ENCODE measurements around the gene ARHGAP30.

ARHGAP30 gene

GRCh38 chr1:160999376-160999775, 70.3 kb downstream of the ARHGAP30 start:
- Histone ChIP-seq H3K9ac (ENCODE audit: low read length) (no peak overlapping the region), H3K36me3 (ENCODE audit: control insufficient read depth, insufficient read depth, low read length, severe bottlenecking) (peaks cover 12% of the 10 kb centered on the region), H3K4me1 (ENCODE audit: control insufficient read depth, insufficient read depth, low read length) (peaks cover 9% of the 10 kb centered on the region), H3K27me3 (replicated peaks; ENCODE audit: control insufficient read depth, insufficient read depth, low read length) (no peaks in the 10 kb centered on the region), H3K4me3 (ENCODE audit: low read length) (no peak overlapping the region), H3K9me3 (ENCODE audit: control insufficient read depth, low read length) (no peaks in the 10 kb centered on the region)
- DNase-seq (ENCODE audit: low read depth), result no peak

- no peaks in the 10 kb centered on the region for H3K9me3 ChIP-seq (ENCODE audit: control insufficient read depth, low read length)
- no peaks in the 10 kb centered on the region for H3K27me3 ChIP-seq (replicated peaks; ENCODE audit: control insufficient read depth, insufficient read depth, low read length)
- peaks cover 12% of the 10 kb centered on the region for H3K36me3 ChIP-seq (ENCODE audit: control insufficient read depth, insufficient read depth, low read length, severe bottlenecking)
- H3K9ac ChIP-seq (ENCODE audit: low read length), result peak overlapping the region; percentile 1
- DNase-seq (ENCODE audit: low read depth), result peak; percentile 82
- no peak overlapping the region for H3K4me3 ChIP-seq (ENCODE audit: low read length)
- H3K4me1 ChIP-seq (ENCODE audit: control insufficient read depth, insufficient read depth, low read length), result peaks cover 14% of the 10 kb centered on the region
Measured at GRCh38 chr1:160997323-160998038, 72.2 kb downstream of the ARHGAP30 start.
